ENCODE measurements around the gene ELF1.

DNA sequence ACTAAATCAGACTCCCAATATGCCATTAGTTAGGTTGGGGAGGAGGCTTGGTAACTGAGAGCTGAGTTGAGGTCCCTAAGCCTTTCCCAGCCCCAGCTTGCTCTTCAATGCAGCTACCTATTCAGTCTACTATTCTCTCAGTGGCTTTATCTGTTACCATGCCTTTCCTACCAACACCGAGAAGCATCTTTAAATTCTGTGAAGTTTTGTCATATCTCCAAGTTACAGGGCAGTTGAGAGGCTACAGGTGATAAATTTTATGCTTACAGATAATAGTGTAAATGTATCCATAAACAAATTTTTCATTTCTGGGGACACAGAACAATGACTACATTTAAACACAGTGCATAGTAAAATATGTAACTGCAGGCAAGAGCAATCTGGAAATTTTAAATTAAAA is 110.6 kb downstream of the ELF1 start:
- TF ChIP-seq CTCF (IDR thresholded peaks at IDR 0.05; ENCODE audit: insufficient read depth, low read length) (no peak), POLR2AphosphoS5 (IDR thresholded peaks at IDR 0.05; ENCODE audit: low read depth) (no peak), GABPA (IDR thresholded peaks at IDR 0.05; ENCODE audit: low read depth) (no peak)
- TF ChIP-seq, protein P1, sequence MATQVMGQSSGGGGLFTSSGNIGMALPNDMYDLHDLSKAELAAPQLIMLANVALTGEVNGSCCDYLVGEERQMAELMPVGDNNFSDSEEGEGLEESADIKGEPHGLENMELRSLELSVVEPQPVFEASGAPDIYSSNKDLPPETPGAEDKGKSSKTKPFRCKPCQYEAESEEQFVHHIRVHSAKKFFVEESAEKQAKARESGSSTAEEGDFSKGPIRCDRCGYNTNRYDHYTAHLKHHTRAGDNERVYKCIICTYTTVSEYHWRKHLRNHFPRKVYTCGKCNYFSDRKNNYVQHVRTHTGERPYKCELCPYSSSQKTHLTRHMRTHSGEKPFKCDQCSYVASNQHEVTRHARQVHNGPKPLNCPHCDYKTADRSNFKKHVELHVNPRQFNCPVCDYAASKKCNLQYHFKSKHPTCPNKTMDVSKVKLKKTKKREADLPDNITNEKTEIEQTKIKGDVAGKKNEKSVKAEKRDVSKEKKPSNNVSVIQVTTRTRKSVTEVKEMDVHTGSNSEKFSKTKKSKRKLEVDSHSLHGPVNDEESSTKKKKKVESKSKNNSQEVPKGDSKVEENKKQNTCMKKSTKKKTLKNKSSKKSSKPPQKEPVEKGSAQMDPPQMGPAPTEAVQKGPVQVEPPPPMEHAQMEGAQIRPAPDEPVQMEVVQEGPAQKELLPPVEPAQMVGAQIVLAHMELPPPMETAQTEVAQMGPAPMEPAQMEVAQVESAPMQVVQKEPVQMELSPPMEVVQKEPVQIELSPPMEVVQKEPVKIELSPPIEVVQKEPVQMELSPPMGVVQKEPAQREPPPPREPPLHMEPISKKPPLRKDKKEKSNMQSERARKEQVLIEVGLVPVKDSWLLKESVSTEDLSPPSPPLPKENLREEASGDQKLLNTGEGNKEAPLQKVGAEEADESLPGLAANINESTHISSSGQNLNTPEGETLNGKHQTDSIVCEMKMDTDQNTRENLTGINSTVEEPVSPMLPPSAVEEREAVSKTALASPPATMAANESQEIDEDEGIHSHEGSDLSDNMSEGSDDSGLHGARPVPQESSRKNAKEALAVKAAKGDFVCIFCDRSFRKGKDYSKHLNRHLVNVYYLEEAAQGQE (IDR thresholded peaks at IDR 0.05; ENCODE audit: insufficient replicate concordance, low read depth) = no peak

Data from HL-60 (cell line).